Nucleus accumbens (tissue), 56 donors: ENCODE results near the gene PPP6R3.
A peak's percentile ranks its signal among the peaks of the same experiment; 100 is the strongest.
"Not testable (repeated sequence)": the region's sequence is repeated elsewhere in the genome, so short reads cannot be mapped to it uniquely, and the experiment has no call there.

Experiments
- DNase-seq, 56 donors: peaks; one replicate each; lab custom pipeline; 2025; lab: John Stamatoyannopoulos, UW

Gene PPP6R3

DNA sequence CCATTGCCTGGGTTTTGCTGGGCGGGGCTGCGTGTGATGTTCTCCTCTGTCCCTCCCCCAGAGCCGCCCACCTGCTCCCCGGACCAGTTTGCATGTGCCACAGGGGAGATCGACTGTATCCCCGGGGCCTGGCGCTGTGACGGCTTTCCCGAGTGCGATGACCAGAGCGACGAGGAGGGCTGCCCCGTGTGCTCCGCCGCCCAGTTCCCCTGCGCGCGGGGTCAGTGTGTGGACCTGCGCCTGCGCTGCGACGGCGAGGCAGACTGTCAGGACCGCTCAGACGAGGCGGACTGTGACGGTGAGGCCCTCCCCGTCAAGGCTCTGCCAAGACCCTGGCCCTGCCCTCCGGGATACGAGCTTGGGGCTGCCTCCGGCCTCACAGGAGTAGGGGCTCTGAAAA is 27.0 kb upstream of the PPP6R3 start:
- no peak for DNase-seq

DNA sequence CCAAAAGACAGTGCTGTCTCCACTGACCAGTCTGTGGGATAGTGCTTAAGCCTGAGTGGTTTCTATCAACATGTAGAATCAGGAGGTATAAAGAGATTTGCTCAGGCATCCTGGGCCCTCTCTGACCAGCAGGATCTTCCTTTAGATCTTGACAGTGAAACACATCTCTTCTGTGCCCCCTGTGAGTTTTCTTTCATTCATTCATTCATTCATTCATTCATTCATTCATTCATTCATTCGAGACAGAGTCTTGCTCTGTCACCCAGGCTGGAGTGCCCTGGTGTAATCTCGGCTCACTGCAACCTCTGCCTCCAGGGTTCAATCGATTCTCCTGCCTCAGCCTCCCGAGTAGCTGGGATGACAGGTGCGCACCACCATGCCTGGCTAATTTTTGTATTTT is 26.4 kb upstream of the PPP6R3 start:
- DNase-seq: not testable (repeated sequence)

DNA sequence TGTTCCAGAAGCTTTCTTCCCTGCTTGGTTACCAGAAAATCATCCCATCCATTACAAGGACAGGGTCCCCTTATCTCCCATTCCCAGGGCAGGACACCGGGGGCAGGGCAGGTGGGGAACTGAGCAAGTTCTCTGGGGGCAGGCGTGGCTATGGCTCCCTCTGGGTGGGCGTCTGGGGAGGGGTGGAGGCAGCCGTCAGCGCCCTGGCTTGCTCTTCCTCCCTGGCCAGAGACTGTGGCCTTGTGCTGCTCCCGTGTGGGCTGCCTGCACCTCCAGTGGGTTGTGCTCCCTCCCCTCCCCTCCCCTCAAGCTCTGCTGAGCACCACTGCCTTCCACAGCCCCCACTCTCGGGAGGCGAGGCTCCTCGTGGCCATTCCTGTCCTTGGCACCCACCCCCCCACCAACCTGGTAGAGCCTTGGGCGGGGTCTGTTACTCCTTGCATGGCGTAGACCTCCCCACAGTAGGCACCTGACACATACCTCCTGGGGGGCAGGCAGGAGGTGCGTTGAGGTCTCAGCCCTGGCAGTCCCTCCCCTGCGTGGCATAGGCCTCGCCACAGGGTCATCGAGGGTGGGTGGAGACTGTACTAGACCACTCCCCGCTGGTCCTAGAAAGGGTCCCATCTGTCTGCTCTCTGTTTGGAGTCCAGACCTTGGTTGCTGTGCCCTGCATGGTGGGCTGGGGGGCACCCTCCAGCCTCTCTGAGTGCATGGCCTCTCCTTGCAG is 24.2 kb upstream of the PPP6R3 start:
- no peak for DNase-seq

DNA sequence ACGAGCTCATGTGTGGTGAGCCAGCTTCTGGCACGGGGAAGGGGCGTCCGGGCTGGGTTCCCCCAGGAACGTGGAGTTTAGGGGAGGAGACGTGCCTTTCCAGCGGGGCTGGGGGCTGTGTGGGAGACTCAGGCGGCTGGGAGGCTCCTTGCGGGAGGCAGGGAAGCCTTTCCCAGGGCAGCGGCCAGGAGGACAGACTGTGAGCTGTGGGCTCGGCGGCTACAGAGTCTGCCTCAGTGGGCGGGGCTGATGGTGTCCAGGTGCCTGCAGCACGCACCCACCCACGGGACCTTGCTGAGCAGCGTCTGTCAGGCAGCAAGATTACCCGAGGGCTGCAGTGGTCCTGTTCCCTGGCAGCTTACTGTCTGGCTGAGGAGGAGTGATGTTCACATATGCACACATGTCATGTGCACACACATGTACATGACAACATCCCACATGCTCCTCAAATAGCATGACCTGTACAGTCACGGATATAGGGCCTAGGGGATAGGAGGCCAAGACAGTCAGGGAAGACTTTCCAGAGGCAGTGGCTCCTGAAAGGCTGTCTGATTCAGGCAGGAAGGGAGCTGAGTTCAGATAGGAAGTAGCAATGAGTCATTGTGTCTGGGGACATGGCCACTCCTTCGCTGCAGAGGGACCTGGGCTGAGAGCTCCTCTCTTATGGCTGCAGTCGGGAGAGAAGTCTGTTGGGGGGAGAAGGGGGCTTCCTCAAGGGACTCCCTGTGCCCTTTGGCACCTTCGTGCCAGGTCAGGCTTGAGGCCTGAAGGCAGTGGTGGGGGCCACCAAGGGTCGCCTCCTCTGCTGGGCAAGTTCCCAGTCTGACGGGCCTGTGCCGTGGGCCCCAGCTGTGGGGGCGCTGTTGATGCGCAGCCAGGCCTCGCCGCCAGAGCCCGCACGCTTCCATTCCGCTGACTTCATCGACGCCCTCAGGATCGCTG is 23.3 kb upstream of the PPP6R3 start:
- DNase-seq: no peak

DNA sequence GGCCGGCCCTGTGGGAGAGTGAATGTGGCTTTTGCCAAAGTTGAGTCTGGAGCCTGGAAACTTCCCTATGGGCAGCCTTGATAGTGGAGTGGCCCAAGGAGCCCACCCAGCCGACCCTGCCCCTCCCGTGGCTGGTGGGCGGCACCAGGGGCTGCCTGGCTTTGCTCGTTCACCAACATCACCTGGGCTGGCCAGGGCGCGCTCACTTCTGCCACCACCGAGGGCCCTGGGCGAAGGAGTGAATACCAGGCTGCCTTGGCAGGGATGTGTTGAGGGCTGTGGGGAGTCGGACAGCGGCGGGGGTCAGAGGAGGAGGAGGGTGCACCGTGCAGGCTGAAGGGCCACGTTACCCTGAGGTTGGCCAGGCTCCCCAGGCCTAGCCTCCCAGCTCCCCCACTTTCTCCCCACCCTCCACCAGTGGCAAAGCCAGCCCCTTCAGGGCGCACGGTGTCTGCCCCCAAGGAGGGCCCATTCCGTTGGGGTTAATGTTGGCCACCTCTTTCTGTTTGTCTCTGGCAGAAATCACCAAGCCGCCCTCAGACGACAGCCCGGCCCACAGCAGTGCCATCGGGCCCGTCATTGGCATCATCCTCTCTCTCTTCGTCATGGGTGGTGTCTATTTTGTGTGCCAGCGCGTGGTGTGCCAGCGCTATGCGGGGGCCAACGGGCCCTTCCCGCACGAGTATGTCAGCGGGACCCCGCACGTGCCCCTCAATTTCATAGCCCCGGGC is 22.5 kb upstream of the PPP6R3 start:
- no peak for DNase-seq

DNA sequence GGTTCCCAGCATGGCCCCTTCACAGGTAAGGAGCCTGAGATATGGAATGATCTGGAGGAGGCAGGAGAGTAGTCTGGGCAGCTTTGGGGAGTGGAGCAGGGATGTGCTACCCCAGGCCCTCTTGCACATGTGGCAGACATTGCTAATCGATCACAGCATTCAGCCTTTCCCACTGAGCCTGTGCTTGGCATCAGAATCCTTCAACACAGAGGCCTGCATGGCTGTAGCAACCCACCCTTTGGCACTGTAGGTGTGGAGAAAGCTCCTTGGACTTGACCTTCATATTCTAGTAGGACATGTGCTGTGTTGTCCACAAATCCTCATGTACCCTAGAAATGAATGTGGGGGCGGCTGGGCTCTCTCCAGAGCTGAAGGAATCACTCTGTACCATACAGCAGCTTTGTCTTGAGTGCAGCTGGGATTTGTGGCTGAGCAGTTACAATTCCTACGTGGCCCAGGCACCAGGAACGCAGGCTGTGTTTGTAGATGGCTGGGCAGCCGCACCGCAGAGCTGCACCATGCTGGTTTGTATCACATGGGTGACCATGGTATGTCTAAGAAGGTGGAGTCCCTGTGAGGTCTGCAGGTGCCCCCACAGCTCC is 21.8 kb upstream of the PPP6R3 start:
- no peak for DNase-seq

DNA sequence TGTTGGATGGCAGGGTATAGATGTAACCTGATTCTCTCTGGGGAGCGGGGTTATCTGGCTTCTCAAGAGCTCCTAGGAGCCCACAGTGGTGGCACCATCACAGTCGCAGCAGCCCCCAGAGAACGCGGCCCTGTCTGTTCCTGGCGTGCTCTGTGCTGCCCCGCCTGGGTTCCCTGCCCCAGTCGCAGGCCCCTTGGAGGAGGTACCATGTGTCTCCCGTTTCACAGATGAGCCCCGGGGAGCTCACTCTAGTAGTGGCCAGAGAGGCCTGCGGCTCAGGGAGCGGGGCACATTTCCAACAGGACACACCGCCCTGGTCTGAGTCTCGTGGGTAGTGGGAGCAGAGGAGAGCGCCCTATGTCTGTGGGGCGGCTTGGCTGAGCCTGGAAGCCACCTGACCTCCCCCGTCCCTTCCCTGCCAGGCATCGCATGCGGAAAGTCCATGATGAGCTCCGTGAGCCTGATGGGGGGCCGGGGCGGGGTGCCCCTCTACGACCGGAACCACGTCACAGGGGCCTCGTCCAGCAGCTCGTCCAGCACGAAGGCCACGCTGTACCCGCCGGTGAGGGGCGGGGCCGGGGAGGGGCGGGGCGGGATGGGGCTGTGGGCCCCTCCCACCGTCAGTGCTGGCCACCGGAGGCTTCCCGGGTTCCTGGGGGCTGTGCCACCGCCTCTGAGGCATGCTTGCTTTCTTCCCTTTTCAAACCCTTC is 21.0 kb upstream of the PPP6R3 start:
- DNase-seq: no peak

DNA sequence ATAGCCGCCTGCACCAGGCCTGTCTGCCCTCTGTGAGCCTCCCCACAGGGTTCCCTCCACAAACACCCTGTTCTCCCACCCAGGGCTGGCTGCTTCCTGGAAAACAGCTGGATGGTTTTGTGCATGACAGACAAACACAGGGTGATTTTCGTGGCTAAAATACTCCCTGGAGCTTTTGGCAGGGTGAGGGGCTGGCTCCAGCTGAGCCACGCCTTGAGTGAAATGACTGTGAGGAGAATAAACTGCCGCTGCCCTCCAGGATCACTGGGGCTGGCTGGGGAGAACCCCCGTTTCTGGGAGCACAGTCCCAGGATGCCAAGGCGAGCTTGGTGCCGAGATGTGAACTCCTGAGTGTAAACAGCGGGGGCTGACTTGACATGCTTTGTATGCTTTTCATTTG is 20.3 kb upstream of the PPP6R3 start:
- DNase-seq: no peak

DNA sequence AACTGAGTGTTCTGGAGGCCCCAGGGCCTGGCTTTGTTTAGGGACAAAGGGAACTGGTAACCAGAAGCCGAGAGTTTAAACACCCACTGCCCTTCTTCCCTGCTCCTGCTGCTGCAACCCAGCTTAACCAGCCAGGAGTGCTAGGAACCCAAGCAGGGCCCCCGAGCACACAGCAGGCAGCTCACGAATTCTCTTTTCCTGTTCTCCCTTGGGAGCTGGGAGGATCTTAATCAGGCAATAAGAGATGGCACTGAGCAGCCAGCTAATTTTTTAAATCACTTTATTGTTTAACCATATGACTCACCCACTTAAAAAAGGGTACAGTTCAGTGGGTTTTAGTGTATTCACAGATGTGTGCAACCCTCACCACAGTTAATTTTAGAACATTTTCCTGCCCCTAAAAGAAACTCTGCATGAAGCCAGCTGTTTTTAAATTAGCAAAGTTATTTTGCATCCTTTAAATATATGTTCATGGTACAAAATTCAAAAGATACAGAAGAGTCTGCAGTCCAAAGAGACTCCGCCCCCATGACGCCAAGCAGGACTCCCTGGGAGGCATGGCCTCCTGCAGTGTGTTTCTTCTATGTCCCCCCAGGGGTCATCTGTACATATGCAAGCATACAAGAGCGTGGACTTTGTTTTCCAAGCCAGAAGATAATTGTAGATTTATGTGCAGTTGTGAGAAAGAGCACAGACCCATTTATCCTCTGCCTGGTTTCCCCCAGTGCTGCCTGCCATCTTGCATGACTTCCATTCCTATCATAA is 18.9 kb upstream of the PPP6R3 start:
- DNase-seq: no peak

DNA sequence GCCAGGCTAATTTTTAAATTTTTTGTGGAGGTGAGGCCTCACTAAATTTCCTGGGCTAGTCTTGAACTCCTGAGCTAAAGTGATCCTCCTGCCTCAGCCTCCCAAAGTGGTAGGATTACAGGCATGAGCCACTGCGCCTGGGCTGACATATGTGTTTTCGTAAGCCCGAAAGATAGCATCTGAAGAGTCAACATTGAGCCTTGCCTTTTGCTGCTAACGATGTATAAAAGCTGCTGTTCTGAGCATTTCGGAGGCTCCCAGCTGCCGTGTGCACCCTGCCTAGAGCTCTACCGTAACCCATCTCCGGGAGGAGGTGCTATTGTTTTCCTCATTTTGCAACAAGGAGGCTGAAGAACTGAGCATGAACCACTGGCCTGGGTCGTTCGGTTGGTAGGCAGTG is 18.1 kb upstream of the PPP6R3 start:
- no peak for DNase-seq

DNA sequence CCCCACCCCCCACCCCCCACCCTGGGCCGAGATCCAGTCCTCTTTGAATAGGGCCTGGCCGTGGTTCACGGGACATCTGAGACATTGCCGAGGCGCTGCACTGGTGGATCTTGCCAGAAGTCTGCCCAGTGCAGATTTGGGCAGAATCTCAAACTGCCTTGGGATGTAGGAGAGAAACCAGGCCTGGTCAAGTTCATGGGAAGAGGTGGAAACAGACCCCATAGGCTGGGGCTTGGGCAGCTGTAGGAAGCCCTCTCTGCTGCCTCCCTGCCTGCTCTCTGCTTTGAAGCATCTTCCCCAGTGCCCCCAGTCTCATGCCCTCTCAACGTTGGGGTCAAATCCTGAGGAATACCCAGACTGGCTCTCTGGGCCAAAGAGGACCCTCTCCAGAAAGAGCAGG is 16.0 kb upstream of the PPP6R3 start:
- DNase-seq: peak in 6 of 56 donors; percentile 8 to 31 (median 14)

DNA sequence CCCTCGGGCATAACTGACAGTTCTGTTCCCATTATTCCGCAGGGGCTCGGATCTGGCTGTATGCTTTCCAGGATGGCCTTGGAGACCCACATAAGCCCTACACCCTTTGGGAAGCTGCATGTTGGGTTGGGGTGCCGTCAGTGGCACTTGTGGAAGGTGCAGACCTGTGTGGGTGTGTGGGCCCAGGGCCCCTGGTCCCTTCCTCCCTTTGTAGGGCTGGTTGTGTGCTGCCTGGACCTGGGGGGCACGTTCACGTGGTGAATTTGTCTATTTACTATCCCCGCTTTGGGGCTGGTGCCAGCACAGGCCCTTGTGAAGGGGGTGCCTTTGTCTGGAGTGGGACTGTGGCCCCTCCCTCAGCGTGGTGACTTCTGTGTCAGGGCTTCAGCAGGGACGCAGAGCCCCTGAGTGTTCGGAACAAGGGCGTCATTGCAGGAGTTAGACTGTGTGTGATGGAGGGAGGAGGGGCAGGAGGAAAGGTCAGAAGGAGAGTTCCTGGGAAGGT is 15.0 kb upstream of the PPP6R3 start:
- DNase-seq: no peak

DNA sequence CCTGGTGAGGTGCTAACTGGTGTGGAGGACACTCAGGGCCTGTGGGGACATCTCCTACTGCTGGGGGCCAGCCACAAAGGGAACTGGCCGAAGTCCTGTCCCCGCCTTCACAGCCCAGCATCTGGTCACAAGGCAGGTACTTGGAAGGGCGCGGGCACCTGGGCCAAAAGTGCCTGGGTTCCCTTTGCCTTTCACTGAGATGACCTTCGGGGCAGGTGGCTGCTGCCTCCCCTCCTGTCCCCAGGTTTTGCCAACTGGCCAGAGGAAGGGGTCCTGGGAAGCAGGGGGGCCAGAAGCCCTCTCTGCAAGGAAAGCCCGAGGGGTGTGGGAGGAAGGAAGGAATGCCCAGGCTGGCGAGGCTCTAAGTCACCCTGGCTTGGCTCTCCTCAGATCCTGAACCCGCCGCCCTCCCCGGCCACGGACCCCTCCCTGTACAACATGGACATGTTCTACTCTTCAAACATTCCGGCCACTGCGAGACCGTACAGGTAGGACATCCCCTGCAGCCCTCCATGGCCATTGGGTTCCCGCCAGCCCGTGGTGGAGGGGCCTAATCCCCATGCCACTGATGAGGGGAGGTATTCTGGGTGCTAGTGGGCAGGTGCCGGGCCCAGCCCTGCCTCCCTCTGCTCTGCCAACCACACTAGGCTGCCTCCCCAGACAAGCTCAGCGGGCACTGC is 14.4 kb upstream of the PPP6R3 start:
- DNase-seq: no peak

DNA sequence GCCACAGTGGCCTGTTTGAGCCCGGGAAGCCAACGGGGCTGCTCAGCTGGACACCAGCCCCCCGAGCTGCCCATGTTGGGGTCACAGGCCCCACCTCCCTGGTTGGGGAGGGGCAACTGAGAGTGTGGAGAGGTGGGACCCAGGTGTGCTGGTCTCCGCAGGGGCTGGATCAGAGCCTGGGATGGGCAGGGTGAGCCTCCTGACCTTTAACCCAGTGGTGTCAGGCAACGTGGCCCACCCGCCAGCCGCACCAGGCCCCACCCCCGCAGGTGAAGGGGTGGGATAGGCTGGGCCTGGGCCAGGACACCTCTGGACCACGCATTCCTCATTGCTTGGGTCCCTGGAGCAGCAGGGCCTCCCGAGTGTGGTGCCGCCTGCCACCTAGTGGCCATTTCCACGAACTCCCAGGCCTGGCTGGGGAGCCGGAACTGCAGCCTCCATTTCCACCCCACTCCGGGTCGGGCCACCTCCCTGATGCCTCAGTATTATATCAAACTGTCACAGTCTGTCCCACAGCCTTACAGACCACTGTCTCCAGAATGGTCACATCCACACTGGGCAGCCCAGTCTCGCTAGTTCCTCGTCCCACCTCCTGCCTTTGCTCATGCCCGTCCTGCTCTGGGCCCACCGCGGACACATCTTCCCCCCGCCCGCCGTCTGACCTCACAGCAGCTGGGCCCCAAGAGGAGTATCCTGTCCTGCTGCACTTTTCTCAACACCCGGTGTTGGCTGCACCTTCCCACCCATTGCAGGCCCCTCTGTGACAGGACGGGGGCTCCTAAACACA is 13.3 kb upstream of the PPP6R3 start:
- DNase-seq: peak in 49 of 56 donors; percentile 9 to 83 (median 57)

DNA sequence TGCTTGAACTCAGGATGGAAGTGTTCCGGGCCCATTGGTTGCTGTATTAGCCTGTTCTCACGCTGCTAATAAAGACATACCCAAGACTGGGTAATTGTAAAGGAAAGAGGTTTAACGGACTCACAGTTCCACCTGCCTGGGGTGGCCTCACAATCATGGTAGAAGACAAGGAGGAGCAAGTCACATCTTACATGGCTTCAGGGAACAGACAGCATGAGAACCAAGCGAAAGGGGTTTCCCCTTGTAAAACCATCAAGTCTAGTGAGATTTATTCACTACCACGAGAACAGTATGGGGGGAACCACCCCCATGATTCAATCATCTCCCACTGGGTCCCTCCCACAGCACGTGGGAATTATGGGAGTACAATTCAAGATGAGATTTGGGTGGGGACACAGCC is 12.6 kb upstream of the PPP6R3 start:
- DNase-seq: not testable (repeated sequence)

DNA sequence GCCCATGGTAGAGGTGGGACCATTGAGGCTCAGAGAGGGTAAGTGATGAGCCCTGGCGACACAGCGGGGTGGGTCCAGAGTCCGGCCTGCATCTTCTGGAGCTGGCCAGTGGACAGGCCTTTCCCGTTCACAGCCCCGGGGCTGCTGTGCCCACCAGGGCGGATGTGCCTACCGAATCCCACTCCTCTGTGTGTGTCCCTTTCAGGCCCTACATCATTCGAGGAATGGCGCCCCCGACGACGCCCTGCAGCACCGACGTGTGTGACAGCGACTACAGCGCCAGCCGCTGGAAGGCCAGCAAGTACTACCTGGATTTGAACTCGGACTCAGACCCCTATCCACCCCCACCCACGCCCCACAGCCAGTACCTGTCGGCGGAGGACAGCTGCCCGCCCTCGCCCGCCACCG is 11.9 kb upstream of the PPP6R3 start:
- DNase-seq: no peak

DNA sequence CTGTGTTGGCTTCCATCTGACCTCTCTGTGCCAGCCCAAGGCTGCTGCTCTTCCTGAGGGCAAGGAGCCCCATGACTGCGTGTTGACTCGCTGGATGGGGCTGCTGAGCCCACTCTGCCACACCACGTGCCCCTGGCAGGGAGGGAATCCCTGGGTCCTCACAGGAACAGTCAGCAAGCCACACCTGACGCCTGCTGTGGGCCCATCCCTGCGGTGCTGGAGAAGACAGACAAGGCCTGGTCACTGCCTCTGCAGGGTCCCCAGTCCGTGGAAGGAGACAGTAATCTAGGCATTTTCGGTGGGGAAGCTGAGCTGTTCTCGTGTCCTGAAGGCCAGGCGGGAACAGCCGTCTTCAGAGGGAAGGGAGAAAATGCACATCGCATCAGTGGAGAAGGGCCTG is 10.6 kb upstream of the PPP6R3 start:
- no peak for DNase-seq

DNA sequence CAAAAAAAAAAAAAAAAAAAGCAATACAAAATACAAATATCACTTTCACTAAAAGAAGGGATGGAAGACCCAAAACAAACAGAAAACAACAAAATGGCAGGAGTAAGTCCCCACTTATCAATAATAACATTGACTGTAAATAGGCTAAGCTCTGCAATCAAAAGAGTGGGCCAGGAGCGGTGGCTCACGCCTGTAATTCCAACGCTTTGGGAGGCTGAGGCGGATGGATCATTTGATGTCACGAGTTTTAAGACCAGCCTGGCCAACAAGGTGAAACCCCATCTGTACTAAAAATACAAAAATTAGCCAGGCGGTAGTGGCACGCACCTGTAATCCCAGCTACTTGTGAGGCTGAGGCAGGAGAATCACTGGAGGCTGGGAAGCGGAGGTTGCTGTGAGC is 9.8 kb upstream of the PPP6R3 start:
- no peak for DNase-seq
